Lung (tissue), 12 donors: ENCODE results near the gene INO80. TPM values are rescaled to one million over a fixed set of nuclear protein-coding genes. Genes with fewer than 3 reads are reported as not detected.

Source experiments
- ATAC-seq: fragments of 200-7000 bp; cut with Tn5 transposase; one replicate; pipeline ENCODE4 v1.9.1; 2020; ENCODE audit warnings: moderate number of reproducible peaks; ENCODE audit not compliant: insufficient read depth, low FRiP score
- DNase-seq, 3 donors: peaks; one replicate each; pipeline ENCODE4 v3.0.0-alpha.2; 2013 to 2017
- H3K27ac ChIP-seq, 2 donors: one replicate each; pipeline ENCODE4 v1.5.1; 2013; ENCODE audit warnings: mild to moderate bottlenecking in 2 of 2, moderate library complexity in 2 of 2, control low read depth in 1 of 2, inconsistent platforms in 1 of 2, low read depth in 1 of 2, low read length in 1 of 2
- H3K27me3 ChIP-seq, 3 donors: one replicate each; pipeline ENCODE4 v1.5.1; 2013; ENCODE audit warnings: low read length in 2 of 3; ENCODE audit not compliant: control insufficient read depth in 3 of 3, insufficient read depth in 3 of 3
- H3K36me3 ChIP-seq, 4 donors: one replicate each; pipeline ENCODE4 v1.5.1; 2013; ENCODE audit warnings: low read length in 4 of 4, mild to moderate bottlenecking in 1 of 4, moderate library complexity in 1 of 4; ENCODE audit not compliant: control insufficient read depth in 4 of 4, insufficient read depth in 4 of 4
- H3K4me1 ChIP-seq, 5 donors: one replicate each; pipeline ENCODE4 v1.5.1; 2013; ENCODE audit warnings: low read length in 5 of 5, mild to moderate bottlenecking in 2 of 5, moderate library complexity in 1 of 5; ENCODE audit not compliant: control insufficient read depth in 5 of 5, insufficient read depth in 5 of 5
- H3K4me3 ChIP-seq: one replicate; pipeline ENCODE4 v1.5.1; 2013; ENCODE audit warnings: mild to moderate bottlenecking, control low read depth, moderate library complexity
- H3K9ac ChIP-seq, 2 donors: one replicate each; pipeline ENCODE4 v1.5.1; 2013; ENCODE audit warnings: low read length in 2 of 2, control low read depth in 1 of 2; ENCODE audit not compliant: insufficient read depth in 1 of 2
- H3K9me3 ChIP-seq, 4 donors: one replicate each; pipeline ENCODE4 v1.5.1; 2013; ENCODE audit warnings: low read length in 3 of 4, mild to moderate bottlenecking in 1 of 4, moderate library complexity in 1 of 4; ENCODE audit not compliant: control insufficient read depth in 4 of 4, insufficient read depth in 3 of 4
- CTCF ChIP-seq: IDR thresholded peaks from 2 replicates; pipeline ENCODE4 v1.5.1; 2012; ENCODE audit warnings: mild to moderate bottlenecking; ENCODE audit errors: control extremely low read depth, extremely low read depth
- WGBS, 2 donors: extraction: QIAGEN DNeasy Blood & Tissue Kit; methylation state at CpG; one replicate each; pipeline ENCODE4 v1.1.7; 2013; 5-methylcytosine and 5-hydroxymethylcytosine counted together
- polyA plus RNA-seq, 2 donors: library from polyadenylated mRNA; stranded (reverse); fragments of 200-250 nt; gene quantifications; one replicate each; pipeline ENCODE4 v1.2.1, GENCODE V29; 2013
- total RNA-seq, 2 donors: library from RNA; depleted of rRNA in 1 of 2; stranded (reverse); fragments of >200 nt in 1 of 2; gene quantifications; one replicate each; pipeline ENCODE4 v1.2.1, GENCODE V29; 2014 to 2021
- donor health status: control.
- donor health status: control.
- donor health status: Bipolar disorder and iron deficiency.
- donor health status: healthy.
- donor health status: DM: yes; HTN: yes; CAD: no.

Gene INO80
- total and polyA plus RNA-seq, 4 donors = 8.0 to 50.1 (median 22.9) TPM

- Histone ChIP-seq H3K4me3 (no peak overlapping the region), H3K36me3 (peaks cover 0 to 2% (median 0%) of the 10 kb centered on the region in 4 donors), H3K27me3 (no peaks in the 10 kb centered on the region), H3K4me1 (peaks cover 0 to 11% (median 0%) of the 10 kb centered on the region in 5 donors), H3K27ac (no peak overlapping the region), H3K9ac (no peak overlapping the region), H3K9me3 (no peaks in the 10 kb centered on the region)
- 91 to 95% methylated on average over 8 of the region's 8 CpGs for WGBS, 2 donors
- TF ChIP-seq CTCF = no peak
- DNase-seq (no peak), ATAC-seq (no peak)
Observed at GRCh38 chr15:40958723-40959122, 157.4 kb downstream of the INO80 start.

GRCh38 chr15:40958146-40958545, 157.9 kb downstream of the INO80 start:
- no peaks in the 10 kb centered on the region for H3K9me3 ChIP-seq
- H3K27ac ChIP-seq = no peak overlapping the region
- DNase-seq (no peak), ATAC-seq (no peak)
- TF ChIP-seq CTCF = no peak
- H3K4me1 ChIP-seq = peaks cover 0 to 11% (median 0%) of the 10 kb centered on the region in 5 donors
- no peaks in the 10 kb centered on the region for H3K27me3 ChIP-seq
- WGBS, 2 donors = 87 to 90% methylated on average over 6 of the region's 6 CpGs
- H3K9ac ChIP-seq = no peak overlapping the region
- H3K36me3 ChIP-seq = peaks cover 0 to 2% (median 0%) of the 10 kb centered on the region in 4 donors
- no peak overlapping the region for H3K4me3 ChIP-seq

GRCh38 chr15:40957581-40958051, 158.5 kb downstream of the INO80 start:
- DNase-seq = no peak

More at GRCh38 chr15:40957581-40958051, 158.5 kb downstream of the INO80 start:
- peaks cover 0 to 2% (median 0%) of the 10 kb centered on the region in 4 donors for H3K36me3 ChIP-seq
- TF ChIP-seq CTCF = no peak
- H3K9ac ChIP-seq = no peak overlapping the region
- H3K9me3 ChIP-seq = no peaks in the 10 kb centered on the region
- H3K4me1 ChIP-seq = peaks cover 0 to 12% (median 0%) of the 10 kb centered on the region in 5 donors
- H3K4me3 ChIP-seq = no peak overlapping the region
- H3K27me3 ChIP-seq = no peaks in the 10 kb centered on the region
- H3K27ac ChIP-seq = no peak overlapping the region
- no peak for ATAC-seq
- WGBS, 2 donors = 74 to 81% methylated on average over 9 of the region's 9 CpGs
